Activated CD8-positive, alpha-beta memory T cell treated with anti-CD3 and anti-CD28 coated beads for 36 hours (primary cell): ENCODE data around the gene SYVN1. TPM values are rescaled to one million over a fixed set of nuclear protein-coding genes. Genes with fewer than 3 reads are reported as not detected.
"Not testable (repeated sequence)": the region's sequence is repeated elsewhere in the genome, so short reads cannot be mapped to it uniquely, and the experiment has no call there.

Source experiments
- CTCF ChIA-PET: fragments of 350-600 bp; sonication (Branson Sonifier 250); formaldehyde crosslinking; loops from one replicate; lab custom pipeline; 2021; ENCODE audit warnings: antibody characterized with exemption; lab: Charles Lee
- POLR2A ChIA-PET: fragments of 350-600 bp; sonication (Branson Sonifier 250); formaldehyde crosslinking; loops from one replicate; lab custom pipeline; 2021; ENCODE audit warnings: antibody characterized with exemption; lab: Charles Lee
- total RNA-seq, 2 experiments: library from RNA; stranded (reverse); gene quantifications; one replicate each; pipeline ENCODE4 v1.2.3, GENCODE V29; 2021

The SYVN1 gene
- total RNA-seq, 2 experiments from 2014 or later = 33.8 to 36.6 TPM

DNA sequence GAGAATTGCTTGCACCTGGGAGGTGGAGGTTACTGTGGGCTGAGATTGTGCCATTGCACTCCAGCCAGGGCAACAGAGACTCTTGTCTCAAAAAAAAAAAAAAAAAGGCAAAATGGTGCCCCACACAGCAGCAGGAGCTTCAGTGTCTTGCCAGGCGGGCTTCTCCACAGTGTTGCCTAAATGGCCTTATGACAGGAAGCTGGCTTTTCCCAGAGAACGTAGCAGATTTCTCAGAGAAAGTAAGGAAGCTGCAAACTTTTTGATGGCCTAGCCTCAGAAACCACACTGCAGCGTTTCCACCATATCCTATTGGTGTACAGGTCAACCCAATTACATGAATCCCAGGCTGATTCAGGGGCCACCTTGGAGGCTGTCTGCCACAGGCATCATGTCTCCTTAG is 23.0 kb upstream of the SYVN1 start:
- POLR2A ChIA-PET = interaction anchor here (0.6 to 0.7 kb wide), 2 partner anchors 206 to 458 kb away, joined by 3 to 4 read pairs; no protein-coding TSS in a partner anchor
- CTCF ChIA-PET = interaction anchor here (0.6 to 1.1 kb wide), 2 partner anchors 50 to 612 kb away, joined by 4 to 5 read pairs; no protein-coding TSS in a partner anchor

DNA sequence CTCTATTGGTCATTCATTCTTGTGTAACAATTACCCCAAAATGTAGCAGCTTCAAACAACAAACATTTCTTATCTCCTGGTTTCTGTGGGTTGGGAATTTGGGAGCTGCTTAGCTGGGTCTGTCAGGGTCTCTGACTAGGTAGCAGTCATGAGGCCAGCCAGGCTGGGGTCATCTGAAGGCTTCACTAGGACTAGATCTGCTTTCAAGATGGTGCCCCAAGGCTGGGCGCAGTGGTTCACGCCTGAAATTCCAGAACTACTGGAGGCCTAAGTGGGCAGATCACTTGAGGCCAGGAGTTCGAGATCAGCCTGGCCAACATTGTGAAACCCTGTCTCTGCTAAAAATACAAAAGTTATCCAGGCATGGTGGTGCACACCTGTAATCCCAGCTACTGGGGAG is 22.6 kb upstream of the SYVN1 start:
- POLR2A ChIA-PET = interaction anchor here (0.6 to 0.7 kb wide), 2 partner anchors 206 to 458 kb away, joined by 3 to 4 read pairs; no protein-coding TSS in a partner anchor
- CTCF ChIA-PET = interaction anchor here (1.1 kb wide), 1 partner anchor 51 kb away, joined by 4 read pairs; no protein-coding TSS in a partner anchor

DNA sequence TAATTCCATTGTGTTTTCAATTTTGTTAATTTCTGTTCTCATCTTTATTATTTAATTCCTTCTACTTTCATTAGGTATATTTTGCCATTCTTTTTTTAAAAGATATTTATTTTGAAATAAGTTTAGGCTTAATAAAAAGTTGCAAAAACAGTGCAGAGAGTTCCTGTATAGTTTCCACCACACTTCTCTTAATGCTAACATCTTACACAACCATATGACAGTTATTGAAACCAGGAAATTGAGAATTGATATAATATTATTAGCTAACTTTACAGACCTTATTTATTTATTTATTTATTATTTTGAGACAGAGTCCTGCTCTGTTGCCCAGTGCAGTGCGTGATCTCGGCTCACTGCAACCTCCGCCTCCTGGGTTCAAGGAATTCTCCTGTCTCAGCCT is 21.9 kb upstream of the SYVN1 start:
- CTCF ChIA-PET = no interaction called here

DNA sequence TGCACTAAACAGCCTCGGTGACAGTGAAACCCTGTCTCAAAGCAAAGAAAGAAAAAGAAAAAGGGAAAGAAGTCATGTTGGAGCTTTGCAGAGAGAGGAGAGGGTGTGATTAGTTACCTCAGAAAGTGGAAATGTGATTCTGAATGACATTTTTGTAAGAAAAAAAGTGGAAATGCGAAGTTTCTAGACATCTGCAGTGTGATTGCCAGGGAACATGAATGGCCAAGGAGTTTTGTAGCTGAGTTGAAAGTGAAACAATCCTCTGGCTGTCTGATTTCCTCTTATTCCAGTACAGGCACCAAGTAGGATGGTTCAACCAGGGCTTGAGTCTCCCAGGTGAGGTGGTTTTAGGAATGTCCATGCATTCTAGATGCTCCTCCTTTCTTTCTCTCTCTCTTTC is 17.8 kb upstream of the SYVN1 start:
- CTCF ChIA-PET = no interaction called here
- POLR2A ChIA-PET = no interaction called here

More for the DNA sequence above, 21.9 kb upstream of the SYVN1 start:
- POLR2A ChIA-PET = no interaction called here

DNA sequence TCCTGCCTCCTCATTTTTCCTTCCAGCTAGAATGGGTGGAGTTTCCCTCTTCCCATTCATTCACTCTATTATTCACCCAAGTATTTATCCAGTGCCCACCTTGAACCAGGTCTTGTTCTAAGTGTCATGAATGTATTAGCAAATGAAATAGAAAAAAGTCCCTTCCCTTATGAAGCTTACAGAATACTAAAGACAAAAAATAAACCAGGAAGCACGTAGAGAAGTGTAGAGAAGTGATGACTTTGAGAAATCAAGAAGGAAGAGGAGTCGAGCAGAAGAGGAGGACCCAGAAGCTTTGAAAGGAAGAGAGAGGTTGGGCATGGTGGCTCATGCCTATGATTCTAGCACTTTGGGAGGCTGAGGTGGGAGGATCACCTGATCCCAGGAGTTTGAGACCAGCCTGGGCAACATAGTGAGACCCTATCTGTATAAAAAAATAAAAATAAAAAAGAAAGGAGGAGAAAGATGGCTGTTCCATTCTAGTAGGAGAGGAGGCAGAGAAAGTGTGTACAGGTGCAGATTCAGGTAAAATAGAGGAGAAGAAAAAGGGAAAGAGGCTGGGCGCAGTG is 17.1 kb upstream of the SYVN1 start:
- ChIA-PET CTCF (no interaction called here), POLR2A (no interaction called here)

DNA sequence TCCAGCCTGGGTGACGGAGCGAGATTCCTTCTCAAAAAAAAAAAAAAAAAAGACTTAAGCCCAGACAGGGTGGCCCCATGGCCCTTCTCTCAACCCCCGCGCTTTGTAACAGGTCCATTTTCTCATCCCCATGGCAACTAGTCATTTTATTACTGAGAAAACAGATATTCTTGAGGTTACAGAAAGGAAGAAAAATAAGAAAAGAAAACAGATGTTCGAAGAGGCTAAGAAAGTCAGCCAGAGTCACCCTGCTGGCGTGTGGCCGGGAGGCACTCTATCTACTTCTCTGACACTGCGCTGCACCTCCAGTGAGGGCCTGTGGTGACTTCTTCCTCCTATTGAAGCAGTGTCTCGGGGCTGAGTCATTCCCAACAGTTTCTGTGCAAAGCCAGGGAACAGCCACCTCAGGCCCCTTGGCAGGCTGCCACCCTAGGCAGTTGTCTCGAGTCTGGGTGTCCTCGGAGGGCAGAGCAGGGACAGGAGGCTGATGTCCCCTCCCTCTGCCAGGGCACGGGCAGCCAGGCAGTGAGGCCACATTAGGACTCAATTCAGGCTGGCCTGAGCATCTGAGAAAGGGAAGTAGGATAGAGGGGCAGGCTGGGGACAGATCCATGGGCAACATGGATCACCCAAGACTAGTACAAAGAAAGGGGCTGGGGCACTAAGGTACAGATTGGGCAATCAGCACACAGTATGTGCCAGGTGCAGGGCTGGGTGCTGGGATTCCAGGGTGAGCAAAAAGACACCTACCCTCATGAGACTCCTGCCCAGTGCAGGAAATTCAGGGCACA is 16.4 kb upstream of the SYVN1 start:
- CTCF ChIA-PET = no interaction called here
- POLR2A ChIA-PET = no interaction called here

DNA sequence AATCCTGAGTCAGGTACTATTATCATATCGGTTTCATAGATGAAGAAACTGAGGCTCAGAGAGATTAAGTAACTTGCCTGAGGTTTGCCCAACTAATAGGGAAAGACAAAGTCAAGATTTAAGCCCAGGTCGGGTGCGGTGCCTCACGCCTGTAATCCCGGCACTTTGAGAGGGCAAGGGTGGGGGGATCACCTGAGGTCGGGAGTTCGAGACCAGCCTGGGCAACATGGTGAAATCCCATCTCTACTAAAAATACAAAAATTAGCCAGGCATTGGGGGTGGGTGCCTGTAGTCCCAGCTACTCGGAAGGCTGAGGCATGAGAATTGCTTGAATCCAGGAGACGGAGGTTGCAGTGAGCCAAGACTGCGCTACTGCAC is 15.8 kb upstream of the SYVN1 start:
- CTCF ChIA-PET, POLR2A ChIA-PET: not testable (repeated sequence)

DNA sequence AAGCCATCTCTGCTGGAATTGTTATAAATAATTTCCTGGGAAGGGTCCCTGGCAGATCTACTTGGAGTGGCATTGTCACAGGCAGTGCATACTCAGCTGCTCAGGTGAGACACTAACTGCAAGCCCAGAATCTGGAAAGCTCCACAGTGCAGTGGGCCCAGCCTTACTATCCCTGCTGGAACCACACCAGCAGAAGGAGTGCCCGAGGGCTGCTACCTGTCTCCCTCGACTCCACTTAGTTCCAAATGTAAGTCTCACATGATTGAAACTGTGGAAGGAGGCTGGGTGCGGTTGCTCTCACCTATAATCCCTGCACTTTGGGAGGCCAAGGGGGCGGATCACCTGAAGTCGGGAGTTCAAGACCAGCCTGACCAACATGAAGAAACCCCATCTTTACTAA is 14.3 kb upstream of the SYVN1 start:
- POLR2A ChIA-PET = no interaction called here

DNA sequence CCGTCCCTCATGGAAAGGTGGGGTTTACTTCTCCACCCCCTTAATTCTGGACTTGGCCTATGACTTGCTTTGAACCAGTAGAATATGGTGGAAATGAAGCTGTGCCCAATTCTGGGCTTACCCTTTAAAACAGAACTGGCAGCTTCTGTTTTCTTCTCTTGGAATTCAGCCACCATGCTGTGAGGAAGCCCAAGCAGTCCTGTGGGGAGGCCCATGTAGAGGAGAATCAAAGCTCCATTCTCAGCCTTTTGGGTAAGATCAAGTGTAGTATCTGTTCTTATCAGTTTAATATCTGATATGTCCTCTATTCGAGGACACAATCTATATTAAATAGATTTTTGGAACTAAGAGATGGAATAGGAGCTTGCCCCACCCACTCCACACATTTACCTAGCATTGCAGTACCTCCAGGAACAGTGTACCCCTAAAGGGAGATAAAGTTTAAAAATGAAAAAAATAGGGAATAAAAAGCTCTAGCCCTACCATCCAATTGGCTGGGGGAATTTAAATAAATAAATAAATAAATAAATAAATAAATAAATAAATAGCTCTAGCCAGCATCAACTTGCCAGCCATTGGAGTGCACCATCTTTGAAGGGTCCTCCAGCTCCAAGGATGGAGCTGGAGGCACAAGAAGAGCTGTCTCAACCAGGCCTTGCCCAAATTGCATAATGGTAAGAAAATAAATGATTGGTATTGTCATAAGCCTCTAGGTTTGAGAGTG is 13.2 kb upstream of the SYVN1 start:
- ChIA-PET POLR2A (no interaction called here), CTCF (interaction anchor here (0.6 kb wide), 1 partner anchor 380 kb away, joined by 5 read pairs; no protein-coding TSS in a partner anchor)

More for the DNA sequence above, 14.3 kb upstream of the SYVN1 start:
- CTCF ChIA-PET = interaction anchor here (0.5 to 0.7 kb wide), 4 partner anchors 15 to 320 kb away, joined by 3 to 4 read pairs (median 4); no protein-coding TSS in a partner anchor

DNA sequence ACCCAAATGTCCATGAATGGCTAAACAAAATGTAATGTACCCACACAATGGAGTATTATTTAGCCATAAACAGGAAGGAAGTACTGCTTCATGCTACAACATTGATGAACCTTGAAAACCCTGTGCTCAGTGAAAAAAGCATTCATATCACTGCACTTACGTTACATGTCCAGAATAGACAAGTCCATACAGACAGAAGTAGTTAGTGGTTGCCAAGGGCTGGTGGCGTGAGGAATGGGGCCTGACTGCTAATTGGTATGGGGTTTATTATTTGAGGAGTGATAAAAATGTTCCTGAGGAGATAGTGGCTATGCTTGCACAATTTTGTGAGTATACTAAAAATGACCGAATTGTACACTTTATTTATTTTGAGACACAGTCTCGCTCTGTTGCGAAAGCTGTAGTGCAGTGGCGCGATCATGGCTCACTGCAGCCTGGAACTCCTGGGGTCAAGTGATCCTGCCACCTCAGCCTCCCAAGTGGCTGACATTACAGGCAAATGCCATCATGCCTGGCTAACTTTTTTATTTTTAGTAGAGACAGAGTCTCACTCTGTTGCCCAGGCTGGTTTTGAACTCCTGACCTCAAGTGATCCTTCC is 7.7 kb upstream of the SYVN1 start:
- CTCF ChIA-PET = no interaction called here

DNA sequence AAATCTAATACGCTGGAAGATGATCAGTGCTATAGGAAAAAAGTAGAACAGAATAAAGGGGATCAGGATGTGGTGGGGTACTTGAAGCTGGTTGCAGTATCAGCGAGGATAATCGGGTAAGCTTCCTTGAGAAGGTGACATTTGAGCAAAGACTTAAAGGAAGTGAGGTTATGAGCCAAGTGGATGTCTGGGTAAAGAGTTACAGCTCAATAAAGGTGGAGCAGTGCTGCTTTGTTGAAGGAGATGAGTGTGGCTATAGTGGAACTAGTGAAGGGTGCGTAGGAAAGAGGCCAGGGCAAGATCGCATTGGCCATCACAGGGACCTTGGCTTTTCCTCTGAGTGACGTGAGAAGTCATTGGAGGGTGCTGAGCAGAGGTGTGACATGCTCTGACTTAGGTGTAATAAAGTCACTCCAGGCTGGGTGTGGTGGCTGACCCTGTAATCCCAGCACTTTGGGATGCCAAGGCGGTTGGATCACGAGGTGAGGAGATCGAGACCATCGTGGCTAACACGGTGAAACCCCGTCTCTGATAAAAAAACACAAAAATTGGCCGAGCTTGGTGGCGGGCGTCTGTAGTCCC is 2.3 kb upstream of the SYVN1 start:
- POLR2A ChIA-PET = interaction anchor here (3.7 kb wide), 1 partner anchor 14 kb away, joined by 47 read pairs; the partner anchor contains the start of genes FAU and MRPL49
- CTCF ChIA-PET = interaction anchor here (1.0 to 2.3 kb wide), 2 partner anchors 19 to 45 kb away, joined by 3 to 7 read pairs; partner anchors contain the start of genes CAPN1 and ZNHIT2

More for the DNA sequence above, 7.7 kb upstream of the SYVN1 start:
- POLR2A ChIA-PET = no interaction called here

DNA sequence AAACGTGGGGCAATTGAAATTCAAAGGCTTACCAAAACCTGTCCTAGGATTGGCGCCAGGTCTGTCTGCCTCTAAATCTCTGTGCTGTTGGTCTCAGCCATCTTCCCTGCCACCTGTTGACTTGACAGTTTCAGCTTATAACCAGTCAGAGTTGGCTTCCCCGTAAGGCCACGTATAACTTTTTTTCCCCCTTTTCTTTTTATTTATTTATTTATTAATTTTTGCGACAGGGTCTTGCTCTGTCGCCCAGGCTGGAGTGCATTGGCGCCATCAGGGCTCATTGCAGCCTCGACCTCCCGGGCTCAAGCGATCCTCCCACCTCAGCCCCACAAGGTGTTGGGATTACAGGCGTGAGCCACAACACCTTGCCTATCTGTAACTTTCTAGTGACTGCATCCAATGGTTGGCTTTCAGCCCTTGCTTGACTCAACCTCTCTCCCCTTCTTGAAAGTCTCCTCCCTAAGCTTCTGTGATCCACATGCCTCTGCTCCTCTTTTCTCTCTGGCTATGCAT is 1.4 kb upstream of the SYVN1 start:
- CTCF ChIA-PET = interaction anchor here (1.0 to 2.3 kb wide), 6 partner anchors 8 to 179 kb away, joined by 3 to 7 read pairs (median 4); partner anchors contain the start of genes CAPN1, FAU, MRPL49 and ZNHIT2
- POLR2A ChIA-PET = interaction anchor here (0.7 to 3.7 kb wide), 9 partner anchors 13 to 286 kb away, joined by 3 to 47 read pairs (median 4); partner anchors contain the start of genes CAPN1, FAU, MRPL49 and POLA2

DNA sequence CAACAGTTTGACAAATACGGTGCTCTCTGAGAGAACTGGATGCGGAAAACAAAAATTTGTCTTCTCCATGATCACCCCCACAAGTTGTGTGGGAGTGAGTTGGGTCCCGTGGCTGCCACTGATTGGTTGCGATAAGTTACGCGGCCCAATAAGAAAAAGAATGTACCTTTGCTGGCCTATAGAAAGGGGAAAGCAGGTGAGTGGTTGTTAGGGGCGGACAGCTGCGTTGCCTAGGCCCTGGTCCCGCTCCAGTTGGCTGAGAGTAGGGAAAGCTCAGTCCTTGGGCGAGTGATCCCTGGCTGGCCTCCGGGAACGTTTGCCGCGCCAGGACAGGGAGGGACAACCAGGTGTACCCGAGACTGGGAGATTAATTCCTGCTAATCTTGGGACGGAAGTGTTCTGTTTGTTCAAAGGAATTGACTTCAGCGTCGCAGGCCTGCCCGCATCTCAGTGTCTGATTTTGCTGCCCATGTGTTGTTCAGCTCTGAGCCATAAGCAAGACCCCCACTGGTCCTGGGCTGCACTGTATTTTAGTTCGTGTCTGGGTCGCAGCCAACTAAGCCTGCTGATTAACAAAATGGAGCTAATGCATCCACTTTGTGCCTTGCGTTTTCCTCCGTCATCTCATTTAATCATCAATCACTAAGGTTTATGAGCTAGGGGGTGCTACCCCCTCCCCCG is 773 bp upstream of the SYVN1 start:
- ChIA-PET POLR2A (interaction anchor here (0.7 to 3.7 kb wide), 9 partner anchors 12 to 287 kb away, joined by 3 to 47 read pairs (median 4); partner anchors contain the start of genes CAPN1, FAU, MRPL49 and POLA2), CTCF (interaction anchor here (1.0 to 2.3 kb wide), 5 partner anchors 8 to 180 kb away, joined by 3 to 7 read pairs (median 4); partner anchors contain the start of genes CAPN1, FAU and MRPL49)

DNA sequence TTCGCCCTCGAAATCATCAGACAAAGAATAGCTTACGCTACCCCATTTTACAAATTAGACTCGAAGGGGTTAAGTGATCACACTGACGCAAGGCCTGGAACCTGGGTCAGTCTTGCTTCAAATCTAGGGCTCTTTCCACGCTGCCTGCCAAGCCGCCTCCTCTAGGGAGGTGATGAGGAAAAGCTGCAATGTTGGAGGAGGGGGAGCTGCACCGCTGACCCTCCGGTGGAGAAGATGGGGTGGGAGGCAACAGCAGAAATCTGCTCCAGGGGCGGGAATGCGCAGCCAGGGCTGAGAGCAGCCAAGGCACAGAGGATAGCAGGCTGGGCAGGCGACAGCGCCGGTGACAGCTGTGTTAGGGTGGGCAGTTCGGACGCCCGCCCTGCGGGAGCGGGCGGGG is 595 bp downstream of the SYVN1 start:
- CTCF ChIA-PET = interaction anchor here (0.6 to 1.0 kb wide), 3 partner anchors 16 to 46 kb away, joined by 3 to 4 read pairs (median 3); partner anchors contain the start of gene ZNHIT2

DNA sequence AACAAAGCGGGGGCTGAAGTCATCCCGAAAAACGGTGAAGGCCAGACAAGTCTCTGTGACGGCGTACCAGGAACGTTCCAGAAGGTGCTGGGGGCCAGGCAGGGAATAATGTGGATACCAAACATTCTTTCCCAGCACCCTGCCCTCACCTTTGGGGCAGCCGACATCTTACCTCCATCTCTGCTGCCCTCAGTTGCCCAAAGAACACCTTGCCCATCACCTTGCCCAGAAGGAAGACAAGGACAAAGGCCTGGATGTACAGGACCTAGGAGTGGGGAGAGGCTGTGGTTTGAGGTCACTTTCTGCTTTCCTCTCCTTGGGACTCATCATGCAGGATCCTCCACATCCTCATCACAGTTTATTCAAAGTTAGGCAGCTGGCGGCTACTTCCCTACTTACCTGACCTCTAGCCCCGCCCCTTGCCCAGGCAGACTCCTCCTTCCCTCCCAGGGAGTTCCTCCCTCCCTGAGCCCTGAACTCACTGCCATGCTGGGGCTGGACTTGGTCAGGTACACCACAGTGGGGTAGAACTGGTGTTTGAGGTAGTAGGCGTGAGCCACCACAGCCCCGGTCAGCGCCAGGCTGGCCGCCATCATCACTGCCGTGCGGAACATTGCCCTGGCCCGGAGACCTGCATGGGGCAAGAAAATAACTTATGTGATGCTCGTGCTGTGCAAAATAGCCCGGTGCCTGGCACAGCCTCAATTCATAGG is 1.2 kb downstream of the SYVN1 start:
- POLR2A ChIA-PET = interaction anchor here (2.8 to 3.7 kb wide), 2 partner anchors 10 to 16 kb away, joined by 15 to 47 read pairs; partner anchors contain the start of genes FAU, MRPL49 and ZNHIT2

More for the DNA sequence above, 595 bp downstream of the SYVN1 start:
- POLR2A ChIA-PET = interaction anchor here (2.8 to 3.7 kb wide), 2 partner anchors 11 to 16 kb away, joined by 15 to 47 read pairs; partner anchors contain the start of genes FAU, MRPL49 and ZNHIT2

More for the DNA sequence above, 1.2 kb downstream of the SYVN1 start:
- CTCF ChIA-PET = interaction anchor here (1.0 kb wide), 2 partner anchors 15 to 19 kb away, joined by 3 to 4 read pairs; partner anchors contain the start of gene ZNHIT2
